Measurements from ENCODE around the gene KRTAP5-5. TPM values are rescaled to one million over a fixed set of nuclear protein-coding genes. Genes with fewer than 3 reads are reported as not detected.
"Not testable (repeated sequence)": the region's sequence is repeated elsewhere in the genome, so short reads cannot be mapped to it uniquely, and the experiment has no call there.

KRTAP5-5 gene
- total RNA-seq, 1 experiment from 2014 or later: not detected

- DNase-seq: no peak
- Mint-ChIP-seq H3K4me1 (ENCODE audit: low read depth, unreplicated experiment) (no peaks in the 10 kb centered on the region), H3K9me3 (ENCODE audit: unreplicated experiment) (no peaks in the 10 kb centered on the region), H3K27me3 (ENCODE audit: insufficient read depth, unreplicated experiment) (peaks cover 8% of the 10 kb centered on the region), H3K36me3 (ENCODE audit: insufficient read depth, unreplicated experiment) (no peaks in the 10 kb centered on the region), H3K27ac (ENCODE audit: unreplicated experiment) (no peak overlapping the region), H3K4me3 (ENCODE audit: unreplicated experiment) (no peak overlapping the region)
- TF ChIP-seq CTCF (IDR thresholded peaks at IDR 0.05; ENCODE audit: insufficient read depth in 1 of 2, low read depth in 1 of 2, low read length in 1 of 2, severe bottlenecking in 1 of 2, unreplicated experiment in 1 of 2): no peak
- intact Hi-C loops (cut with micrococcal nuclease; ENCODE audit: unreplicated experiment): no loop called here
- POLR2A ChIA-PET: no interaction called here
- CTCF ChIA-PET: no interaction called here
- H3K4me1 ChIP-seq: no peaks in the 10 kb centered on the region
- no peaks in the 10 kb centered on the region for H3K27me3 ChIP-seq (replicated peaks; ENCODE audit: control insufficient read depth, insufficient read depth, low read length)
- no TSS peak for BruUV-seq (replicated peaks)
- no peaks in the 10 kb centered on the region for H3K9me3 ChIP-seq
- H3K36me3 ChIP-seq (ENCODE audit: control insufficient read depth, insufficient read depth, low read length): no peaks in the 10 kb centered on the region
- H3K4me3 ChIP-seq (ENCODE audit: low read depth, low read length): no peak overlapping the region
These were observed 25.4 kb upstream of the KRTAP5-5 start for GRCh38 chr11:1604181-1604580.

- Histone ChIP-seq H3K4me3 (ENCODE audit: low read depth, low read length) (no peak overlapping the region), H3K4me1 (no peaks in the 10 kb centered on the region), H3K36me3 (ENCODE audit: control insufficient read depth, insufficient read depth, low read length) (no peaks in the 10 kb centered on the region), H3K9me3 (no peaks in the 10 kb centered on the region), H3K27me3 (replicated peaks; ENCODE audit: control insufficient read depth, insufficient read depth, low read length) (no peaks in the 10 kb centered on the region)
- Mint-ChIP-seq H3K4me1 (ENCODE audit: low read depth, unreplicated experiment) (no peaks in the 10 kb centered on the region), H3K27me3 (ENCODE audit: insufficient read depth, unreplicated experiment) (peaks cover 8% of the 10 kb centered on the region), H3K27ac (ENCODE audit: unreplicated experiment) (no peak overlapping the region), H3K36me3 (ENCODE audit: insufficient read depth, unreplicated experiment) (no peaks in the 10 kb centered on the region), H3K4me3 (ENCODE audit: unreplicated experiment) (no peak overlapping the region), H3K9me3 (ENCODE audit: unreplicated experiment) (no peaks in the 10 kb centered on the region)
- ChIA-PET CTCF (no interaction called here), POLR2A (no interaction called here)
- intact Hi-C loops (cut with micrococcal nuclease; ENCODE audit: unreplicated experiment): no loop called here
- no peak for TF ChIP-seq CTCF (IDR thresholded peaks at IDR 0.05; ENCODE audit: insufficient read depth in 1 of 2, low read depth in 1 of 2, low read length in 1 of 2, severe bottlenecking in 1 of 2, unreplicated experiment in 1 of 2)
- BruUV-seq (replicated peaks): no TSS peak
- no peak for DNase-seq
These were observed 24.9 kb upstream of the KRTAP5-5 start for GRCh38 chr11:1604711-1605110.

GRCh38 chr11:1605923-1606322, 23.7 kb upstream of the KRTAP5-5 start:
- H3K27ac Mint-ChIP-seq (ENCODE audit: unreplicated experiment); H3K9me3 Mint-ChIP-seq (ENCODE audit: unreplicated experiment): not testable (repeated sequence)

GRCh38 chr11:1607156-1607845, 22.3 kb upstream of the KRTAP5-5 start:
- DNase-seq; BruUV-seq (replicated peaks); intact Hi-C loops (cut with micrococcal nuclease; ENCODE audit: unreplicated experiment); H3K4me1 ChIP-seq; H3K36me3 Mint-ChIP-seq (ENCODE audit: insufficient read depth, unreplicated experiment); H3K4me3 Mint-ChIP-seq (ENCODE audit: unreplicated experiment); H3K27ac Mint-ChIP-seq (ENCODE audit: unreplicated experiment); POLR2A ChIA-PET; H3K27me3 ChIP-seq (replicated peaks; ENCODE audit: control insufficient read depth, insufficient read depth, low read length); H3K27me3 Mint-ChIP-seq (ENCODE audit: insufficient read depth, unreplicated experiment); CTCF ChIA-PET; H3K9me3 Mint-ChIP-seq (ENCODE audit: unreplicated experiment); H3K9me3 ChIP-seq; H3K4me3 ChIP-seq (ENCODE audit: low read depth, low read length); H3K36me3 ChIP-seq (ENCODE audit: control insufficient read depth, insufficient read depth, low read length); H3K4me1 Mint-ChIP-seq (ENCODE audit: low read depth, unreplicated experiment): not testable (repeated sequence)

More at GRCh38 chr11:1605923-1606322, 23.7 kb upstream of the KRTAP5-5 start:
- DNase-seq; H3K27me3 ChIP-seq (replicated peaks; ENCODE audit: control insufficient read depth, insufficient read depth, low read length); H3K4me1 ChIP-seq; intact Hi-C loops (cut with micrococcal nuclease; ENCODE audit: unreplicated experiment); H3K4me3 Mint-ChIP-seq (ENCODE audit: unreplicated experiment); POLR2A ChIA-PET; CTCF ChIA-PET; H3K4me1 Mint-ChIP-seq (ENCODE audit: low read depth, unreplicated experiment); H3K36me3 ChIP-seq (ENCODE audit: control insufficient read depth, insufficient read depth, low read length); H3K4me3 ChIP-seq (ENCODE audit: low read depth, low read length); BruUV-seq (replicated peaks); H3K27me3 Mint-ChIP-seq (ENCODE audit: insufficient read depth, unreplicated experiment); H3K36me3 Mint-ChIP-seq (ENCODE audit: insufficient read depth, unreplicated experiment); H3K9me3 ChIP-seq: not testable (repeated sequence)

- H3K27me3 ChIP-seq (replicated peaks; ENCODE audit: control insufficient read depth, insufficient read depth, low read length); H3K4me1 ChIP-seq; BruUV-seq (replicated peaks); H3K36me3 ChIP-seq (ENCODE audit: control insufficient read depth, insufficient read depth, low read length); H3K27ac Mint-ChIP-seq (ENCODE audit: unreplicated experiment); H3K4me3 ChIP-seq (ENCODE audit: low read depth, low read length); POLR2A ChIA-PET; H3K9me3 Mint-ChIP-seq (ENCODE audit: unreplicated experiment); intact Hi-C loops (cut with micrococcal nuclease; ENCODE audit: unreplicated experiment); CTCF ChIA-PET; H3K36me3 Mint-ChIP-seq (ENCODE audit: insufficient read depth, unreplicated experiment); H3K4me3 Mint-ChIP-seq (ENCODE audit: unreplicated experiment); H3K27me3 Mint-ChIP-seq (ENCODE audit: insufficient read depth, unreplicated experiment); H3K9me3 ChIP-seq; H3K4me1 Mint-ChIP-seq (ENCODE audit: low read depth, unreplicated experiment); DNase-seq: not testable (repeated sequence)
These were observed 21.7 kb upstream of the KRTAP5-5 start for GRCh38 chr11:1607901-1608300.
